Measurements from ENCODE around the gene CCNB1IP1. TPM values are rescaled to one million over a fixed set of nuclear protein-coding genes. Genes with fewer than 3 reads are reported as not detected.
"Not testable (repeated sequence)": the region's sequence is repeated elsewhere in the genome, so short reads cannot be mapped to it uniquely, and the experiment has no call there.

Gene CCNB1IP1
- total and polyA plus RNA-seq, 4 donors, result 28.9 to 89.1 (median 45.7) TPM

DNA sequence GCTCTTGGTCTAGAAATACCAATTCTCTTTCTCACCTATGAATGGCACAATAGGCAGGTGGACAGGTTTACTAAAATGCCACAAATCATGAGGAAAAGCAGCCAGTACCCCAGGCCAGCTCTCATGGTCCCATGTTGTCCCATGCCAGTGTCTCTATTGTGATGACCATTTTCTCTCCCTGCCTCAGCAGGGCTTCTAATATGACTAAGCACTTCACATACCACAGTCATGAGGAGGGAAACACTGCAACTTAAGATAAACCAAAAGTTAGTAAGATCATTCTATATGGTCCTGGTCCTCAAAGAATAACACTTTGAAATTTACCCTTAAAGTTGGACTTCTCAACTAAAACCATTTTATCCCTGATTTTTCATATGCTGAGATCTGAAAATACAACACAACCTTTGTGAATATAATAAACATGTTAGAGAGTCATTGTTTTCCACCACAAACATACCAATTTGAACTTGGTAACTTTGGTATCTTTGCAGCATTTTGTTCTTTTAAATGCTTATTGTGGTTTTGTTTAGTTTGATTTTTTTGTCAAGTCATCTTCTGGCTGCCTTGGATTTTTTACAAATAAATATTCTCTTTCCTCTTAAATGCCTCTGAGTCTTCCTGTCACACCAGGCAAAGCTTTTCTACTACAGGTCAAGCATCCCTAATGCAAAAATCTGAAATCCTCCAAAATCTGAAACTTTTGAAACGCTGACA lies 30.9 kb downstream of the CCNB1IP1 start:
- Histone ChIP-seq H3K27ac (ENCODE audit: low read depth in 1 of 2, low read length in 1 of 2) (no peak overlapping the region), H3K27me3 (ENCODE audit: control insufficient read depth in 3 of 3, insufficient read depth in 3 of 3, low read length in 2 of 3) (no peaks in the 10 kb centered on the region), H3K9me3 (ENCODE audit: control insufficient read depth in 4 of 4, insufficient read depth in 3 of 4, low read length in 3 of 4) (no peaks in the 10 kb centered on the region), H3K4me1 (ENCODE audit: control insufficient read depth in 5 of 5, insufficient read depth in 5 of 5, low read length in 5 of 5) (peaks cover 0 to 18% (median 6%) of the 10 kb centered on the region in 5 donors), H3K4me3 (no peak overlapping the region), H3K36me3 (ENCODE audit: control insufficient read depth in 4 of 4, insufficient read depth in 4 of 4, low read length in 4 of 4) (peaks cover 9 to 46% (median 12%) of the 10 kb centered on the region in 4 donors), H3K9ac (ENCODE audit: insufficient read depth in 1 of 2, low read length in 2 of 2) (no peak overlapping the region)
- TF ChIP-seq, protein P1, sequence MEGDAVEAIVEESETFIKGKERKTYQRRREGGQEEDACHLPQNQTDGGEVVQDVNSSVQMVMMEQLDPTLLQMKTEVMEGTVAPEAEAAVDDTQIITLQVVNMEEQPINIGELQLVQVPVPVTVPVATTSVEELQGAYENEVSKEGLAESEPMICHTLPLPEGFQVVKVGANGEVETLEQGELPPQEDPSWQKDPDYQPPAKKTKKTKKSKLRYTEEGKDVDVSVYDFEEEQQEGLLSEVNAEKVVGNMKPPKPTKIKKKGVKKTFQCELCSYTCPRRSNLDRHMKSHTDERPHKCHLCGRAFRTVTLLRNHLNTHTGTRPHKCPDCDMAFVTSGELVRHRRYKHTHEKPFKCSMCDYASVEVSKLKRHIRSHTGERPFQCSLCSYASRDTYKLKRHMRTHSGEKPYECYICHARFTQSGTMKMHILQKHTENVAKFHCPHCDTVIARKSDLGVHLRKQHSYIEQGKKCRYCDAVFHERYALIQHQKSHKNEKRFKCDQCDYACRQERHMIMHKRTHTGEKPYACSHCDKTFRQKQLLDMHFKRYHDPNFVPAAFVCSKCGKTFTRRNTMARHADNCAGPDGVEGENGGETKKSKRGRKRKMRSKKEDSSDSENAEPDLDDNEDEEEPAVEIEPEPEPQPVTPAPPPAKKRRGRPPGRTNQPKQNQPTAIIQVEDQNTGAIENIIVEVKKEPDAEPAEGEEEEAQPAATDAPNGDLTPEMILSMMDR (IDR thresholded peaks at IDR 0.05; ENCODE audit: control extremely low read depth, extremely low read depth), result no peak
- WGBS, 2 donors, result 74 to 78% methylated on average over 1 of the region's 1 CpG
- no peak for ATAC-seq (ENCODE audit: insufficient read depth, low FRiP score)
- DNase-seq, result no peak

DNA sequence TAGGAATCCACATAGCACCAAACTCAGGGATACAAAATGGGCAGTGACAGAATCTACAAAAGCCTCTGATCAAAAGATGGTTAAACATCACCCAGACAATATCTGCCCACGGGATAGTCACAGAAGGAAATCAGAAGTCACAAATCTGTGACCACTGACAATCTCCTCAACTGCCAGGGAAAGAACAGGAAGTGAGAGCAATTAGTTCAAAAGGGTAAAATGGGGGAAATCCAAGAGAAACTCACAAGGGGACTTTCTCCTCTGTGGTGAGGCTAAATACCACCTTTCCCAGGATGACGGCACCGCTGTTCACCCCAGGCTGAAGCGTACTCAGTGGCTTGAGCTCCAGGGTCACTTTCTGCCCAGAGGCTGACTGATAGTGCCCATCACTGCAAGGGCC lies 38.0 kb downstream of the CCNB1IP1 start:
- Histone ChIP-seq H3K4me3 (no peak overlapping the region), H3K9ac (ENCODE audit: insufficient read depth in 1 of 2, low read length in 2 of 2) (no peak overlapping the region), H3K9me3 (ENCODE audit: control insufficient read depth in 4 of 4, insufficient read depth in 3 of 4, low read length in 3 of 4) (no peaks in the 10 kb centered on the region), H3K27me3 (ENCODE audit: control insufficient read depth in 3 of 3, insufficient read depth in 3 of 3, low read length in 2 of 3) (no peaks in the 10 kb centered on the region), H3K27ac (ENCODE audit: low read depth in 1 of 2, low read length in 1 of 2) (no peak overlapping the region), H3K4me1 (ENCODE audit: control insufficient read depth in 5 of 5, insufficient read depth in 5 of 5, low read length in 5 of 5) (no peaks in the 10 kb centered on the region), H3K36me3 (ENCODE audit: control insufficient read depth in 4 of 4, insufficient read depth in 4 of 4, low read length in 4 of 4) (peaks cover 27 to 71% (median 38%) of the 10 kb centered on the region in 4 donors)
- TF ChIP-seq, protein P1 (IDR thresholded peaks at IDR 0.05; ENCODE audit: control extremely low read depth, extremely low read depth), result no peak
- 72 to 76% methylated on average over 4 of the region's 4 CpGs for WGBS, 2 donors
- ATAC-seq (ENCODE audit: insufficient read depth, low FRiP score), result no peak
- no peak for DNase-seq

GRCh38 chr14:20294636-20295035 lies 38.4 kb downstream of the CCNB1IP1 start:
- no peak for ATAC-seq (ENCODE audit: insufficient read depth, low FRiP score)
- Histone ChIP-seq H3K4me1 (ENCODE audit: control insufficient read depth in 5 of 5, insufficient read depth in 5 of 5, low read length in 5 of 5) (no peaks in the 10 kb centered on the region), H3K27me3 (ENCODE audit: control insufficient read depth in 3 of 3, insufficient read depth in 3 of 3, low read length in 2 of 3) (no peaks in the 10 kb centered on the region), H3K27ac (ENCODE audit: low read depth in 1 of 2, low read length in 1 of 2) (no peak overlapping the region), H3K9ac (ENCODE audit: insufficient read depth in 1 of 2, low read length in 2 of 2) (no peak overlapping the region), H3K9me3 (ENCODE audit: control insufficient read depth in 4 of 4, insufficient read depth in 3 of 4, low read length in 3 of 4) (no peaks in the 10 kb centered on the region), H3K36me3 (ENCODE audit: control insufficient read depth in 4 of 4, insufficient read depth in 4 of 4, low read length in 4 of 4) (peaks cover 28 to 68% (median 40%) of the 10 kb centered on the region in 4 donors), H3K4me3 (no peak overlapping the region)
- no peak for DNase-seq
- WGBS, 2 donors, result 85 to 87% methylated on average over 2 of the region's 2 CpGs
- TF ChIP-seq, protein P1 (IDR thresholded peaks at IDR 0.05; ENCODE audit: control extremely low read depth, extremely low read depth), result no peak

GRCh38 chr14:20281998-20282397 lies 51.1 kb downstream of the CCNB1IP1 start:
- ATAC-seq (ENCODE audit: insufficient read depth, low FRiP score); H3K9ac ChIP-seq (ENCODE audit: insufficient read depth in 1 of 2, low read length in 2 of 2); DNase-seq; H3K4me3 ChIP-seq; H3K9me3 ChIP-seq (ENCODE audit: control insufficient read depth in 4 of 4, insufficient read depth in 3 of 4, low read length in 3 of 4); H3K36me3 ChIP-seq (ENCODE audit: control insufficient read depth in 4 of 4, insufficient read depth in 4 of 4, low read length in 4 of 4); H3K27me3 ChIP-seq (ENCODE audit: control insufficient read depth in 3 of 3, insufficient read depth in 3 of 3, low read length in 2 of 3); H3K4me1 ChIP-seq (ENCODE audit: control insufficient read depth in 5 of 5, insufficient read depth in 5 of 5, low read length in 5 of 5); H3K27ac ChIP-seq (ENCODE audit: low read depth in 1 of 2, low read length in 1 of 2): not testable (repeated sequence)
- 87 to 100% methylated on average over 1 of the region's 1 CpG for WGBS, 2 donors

GRCh38 chr14:20280265-20280664 lies 52.8 kb downstream of the CCNB1IP1 start:
- H3K4me3 ChIP-seq; H3K27me3 ChIP-seq (ENCODE audit: control insufficient read depth in 3 of 3, insufficient read depth in 3 of 3, low read length in 2 of 3); H3K4me1 ChIP-seq (ENCODE audit: control insufficient read depth in 5 of 5, insufficient read depth in 5 of 5, low read length in 5 of 5); H3K9ac ChIP-seq (ENCODE audit: insufficient read depth in 1 of 2, low read length in 2 of 2); H3K27ac ChIP-seq (ENCODE audit: low read depth in 1 of 2, low read length in 1 of 2); ATAC-seq (ENCODE audit: insufficient read depth, low FRiP score); DNase-seq; H3K9me3 ChIP-seq (ENCODE audit: control insufficient read depth in 4 of 4, insufficient read depth in 3 of 4, low read length in 3 of 4): not testable (repeated sequence)
- WGBS, 2 donors, result 97% methylated on average over 7 of the region's 7 CpGs
- peaks cover 0 to 11% (median 1%) of the 10 kb centered on the region in 4 donors for H3K36me3 ChIP-seq (ENCODE audit: control insufficient read depth in 4 of 4, insufficient read depth in 4 of 4, low read length in 4 of 4)

Measured in lung (tissue), 12 donors.